ENCODE results near the gene GAA. TPM values are rescaled to one million over a fixed set of nuclear protein-coding genes. Genes with fewer than 3 reads are reported as not detected.
"Not testable (repeated sequence)": the region's sequence is repeated elsewhere in the genome, so short reads cannot be mapped to it uniquely, and the experiment has no call there.

Gene GAA
- polyA plus RNA-seq, 1 experiment: 5.7 TPM

DNA sequence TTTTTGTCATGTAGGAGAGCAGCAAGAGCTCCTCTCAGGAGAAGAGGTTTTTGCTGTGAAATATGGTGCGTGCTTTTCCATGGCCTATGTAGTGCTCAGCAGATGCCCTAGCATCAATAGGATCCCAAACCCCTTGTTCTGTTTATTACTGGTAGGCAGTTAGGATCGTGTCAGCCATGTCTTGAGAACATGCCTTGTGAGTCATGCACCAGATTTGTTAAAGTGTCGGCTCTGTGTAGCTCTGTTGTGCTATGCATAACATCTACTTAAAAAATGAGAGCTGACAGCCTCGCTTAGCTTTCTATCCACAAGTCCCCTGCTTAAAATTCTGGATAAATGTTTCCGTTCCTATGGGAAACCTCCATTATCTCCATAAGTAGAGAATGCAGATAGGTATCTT lies 50.0 kb downstream of the GAA start:
- H3K4me3 ChIP-seq (ENCODE audit: low read depth, low read length): no peak overlapping the region
- POLR2A ChIA-PET: no interaction called here
- TF ChIP-seq, protein P1, sequence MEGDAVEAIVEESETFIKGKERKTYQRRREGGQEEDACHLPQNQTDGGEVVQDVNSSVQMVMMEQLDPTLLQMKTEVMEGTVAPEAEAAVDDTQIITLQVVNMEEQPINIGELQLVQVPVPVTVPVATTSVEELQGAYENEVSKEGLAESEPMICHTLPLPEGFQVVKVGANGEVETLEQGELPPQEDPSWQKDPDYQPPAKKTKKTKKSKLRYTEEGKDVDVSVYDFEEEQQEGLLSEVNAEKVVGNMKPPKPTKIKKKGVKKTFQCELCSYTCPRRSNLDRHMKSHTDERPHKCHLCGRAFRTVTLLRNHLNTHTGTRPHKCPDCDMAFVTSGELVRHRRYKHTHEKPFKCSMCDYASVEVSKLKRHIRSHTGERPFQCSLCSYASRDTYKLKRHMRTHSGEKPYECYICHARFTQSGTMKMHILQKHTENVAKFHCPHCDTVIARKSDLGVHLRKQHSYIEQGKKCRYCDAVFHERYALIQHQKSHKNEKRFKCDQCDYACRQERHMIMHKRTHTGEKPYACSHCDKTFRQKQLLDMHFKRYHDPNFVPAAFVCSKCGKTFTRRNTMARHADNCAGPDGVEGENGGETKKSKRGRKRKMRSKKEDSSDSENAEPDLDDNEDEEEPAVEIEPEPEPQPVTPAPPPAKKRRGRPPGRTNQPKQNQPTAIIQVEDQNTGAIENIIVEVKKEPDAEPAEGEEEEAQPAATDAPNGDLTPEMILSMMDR (IDR thresholded peaks at IDR 0.05; ENCODE audit: insufficient read depth, low read depth, low read length): no peak
- H3K27me3 ChIP-seq (ENCODE audit: control insufficient read depth, insufficient read depth, low read length): no peaks in the 10 kb centered on the region
- CTCF ChIA-PET: no interaction called here
- DNase-seq (ENCODE audit: low read depth): peak; percentile 53
- no peaks in the 10 kb centered on the region for H3K36me3 ChIP-seq (ENCODE audit: control insufficient read depth, insufficient read depth, low read length)

DNA sequence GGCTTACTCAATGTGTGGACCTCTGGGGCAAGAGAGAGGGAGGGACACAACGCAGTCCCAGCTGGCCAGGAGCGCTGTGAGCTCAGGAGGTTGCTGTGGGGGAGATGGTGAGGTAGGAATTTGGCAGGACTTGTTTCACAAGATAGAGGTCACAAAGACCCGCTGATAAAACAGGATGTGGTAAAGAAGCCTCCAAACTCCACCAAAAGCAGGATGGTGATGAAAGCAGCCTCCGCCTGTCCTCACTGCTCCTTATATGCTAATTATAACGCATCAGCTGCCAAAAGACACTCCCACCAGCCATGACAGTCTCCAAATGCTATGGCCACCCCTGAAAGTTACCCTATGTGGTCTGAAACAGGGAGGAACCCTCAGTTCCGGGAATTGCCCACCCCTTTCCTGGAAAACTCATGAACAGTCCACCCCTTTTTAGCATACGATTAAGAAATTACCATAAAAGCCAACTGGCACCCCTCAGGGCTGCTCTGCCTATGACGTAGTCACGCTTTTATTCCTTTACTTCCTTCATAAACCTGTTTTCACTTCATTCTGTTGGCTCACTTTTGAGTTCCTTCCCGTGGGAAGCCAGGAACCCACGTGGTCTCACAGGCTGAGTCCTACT lies 50.8 kb downstream of the GAA start:
- H3K4me3 ChIP-seq (ENCODE audit: low read depth, low read length): no peak overlapping the region
- H3K36me3 ChIP-seq (ENCODE audit: control insufficient read depth, insufficient read depth, low read length): no peaks in the 10 kb centered on the region
- H3K27me3 ChIP-seq (ENCODE audit: control insufficient read depth, insufficient read depth, low read length): no peaks in the 10 kb centered on the region
- CTCF ChIA-PET: no interaction called here
- TF ChIP-seq, protein P1 (IDR thresholded peaks at IDR 0.05; ENCODE audit: insufficient read depth, low read depth, low read length): no peak
- POLR2A ChIA-PET: no interaction called here
- peak; percentile 75 for DNase-seq (ENCODE audit: low read depth)

DNA sequence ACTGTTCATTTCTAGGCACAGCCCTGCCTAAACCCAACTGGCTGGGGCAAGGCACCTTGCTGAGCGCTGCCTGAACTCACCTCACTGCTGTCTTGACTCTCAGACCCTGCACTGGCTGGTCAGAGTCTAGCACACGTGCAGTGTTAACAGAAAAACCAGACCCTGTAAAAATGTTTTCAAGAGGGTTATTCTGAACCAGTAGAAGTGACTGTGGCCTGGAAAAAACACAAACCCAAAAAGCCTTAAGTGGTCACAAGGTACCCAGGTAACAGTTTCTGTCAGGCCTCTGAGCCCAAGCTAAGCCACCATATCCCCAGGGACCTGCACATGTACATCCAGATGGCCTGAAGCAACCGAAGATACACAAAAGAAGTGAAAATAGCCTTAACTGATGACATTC lies 51.6 kb downstream of the GAA start:
- H3K27me3 ChIP-seq (ENCODE audit: control insufficient read depth, insufficient read depth, low read length): no peaks in the 10 kb centered on the region
- TF ChIP-seq, protein P1 (IDR thresholded peaks at IDR 0.05; ENCODE audit: insufficient read depth, low read depth, low read length): no peak
- no peak overlapping the region for H3K4me3 ChIP-seq (ENCODE audit: low read depth, low read length)
- ChIA-PET POLR2A (no interaction called here), CTCF (no interaction called here)
- DNase-seq (ENCODE audit: low read depth): no peak
- no peaks in the 10 kb centered on the region for H3K36me3 ChIP-seq (ENCODE audit: control insufficient read depth, insufficient read depth, low read length)

DNA sequence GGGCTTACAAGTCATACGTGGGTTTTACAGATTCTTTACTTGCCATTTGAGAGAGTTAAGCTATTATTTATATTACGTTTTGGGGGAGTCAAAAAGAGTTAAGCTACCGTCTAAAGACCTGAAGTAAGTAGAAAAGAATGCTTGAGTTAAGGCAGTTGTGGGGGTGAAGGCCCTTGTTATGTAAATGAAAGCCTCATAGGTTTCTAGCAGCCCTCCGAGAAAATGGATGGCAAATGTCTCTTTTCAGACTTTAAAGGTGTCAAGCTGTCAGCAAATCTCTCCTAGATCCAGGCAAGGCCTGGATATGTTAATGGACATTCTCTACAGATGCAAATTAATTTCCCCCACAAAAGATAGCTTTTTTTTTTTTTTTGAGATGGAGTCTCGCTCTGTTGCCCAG lies 52.8 kb downstream of the GAA start:
- H3K4me3 ChIP-seq (ENCODE audit: low read depth, low read length): no peak overlapping the region
- TF ChIP-seq, protein P1 (IDR thresholded peaks at IDR 0.05; ENCODE audit: insufficient read depth, low read depth, low read length): no peak
- H3K27me3 ChIP-seq (ENCODE audit: control insufficient read depth, insufficient read depth, low read length): no peaks in the 10 kb centered on the region
- no peak for DNase-seq (ENCODE audit: low read depth)
- POLR2A ChIA-PET: no interaction called here
- CTCF ChIA-PET: interaction anchor here (1.6 kb wide), 1 partner anchor 54 kb away, joined by 3 read pairs; no protein-coding TSS in a partner anchor
- H3K36me3 ChIP-seq (ENCODE audit: control insufficient read depth, insufficient read depth, low read length): no peaks in the 10 kb centered on the region

DNA sequence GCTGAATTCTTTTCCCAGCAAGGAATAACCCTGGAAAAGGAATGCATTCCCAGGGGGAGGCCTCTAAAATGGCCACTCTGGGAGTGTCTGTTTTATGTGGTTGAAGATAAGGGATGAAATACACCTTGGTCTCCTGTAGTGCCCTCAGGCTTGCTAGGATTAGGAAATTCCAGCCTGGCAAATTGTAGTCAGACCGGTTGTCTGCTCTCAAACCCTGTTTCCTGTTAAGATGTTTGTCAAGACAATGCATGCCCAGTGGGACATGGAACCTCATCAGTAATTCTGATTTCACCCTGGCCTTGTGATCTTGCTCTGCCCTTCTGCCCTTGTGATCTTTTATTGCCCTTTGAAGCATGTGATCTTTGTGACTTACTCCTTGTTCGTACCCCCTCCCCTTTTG lies 54.2 kb downstream of the GAA start:
- H3K4me3 ChIP-seq (ENCODE audit: low read depth, low read length); POLR2A ChIA-PET; H3K27me3 ChIP-seq (ENCODE audit: control insufficient read depth, insufficient read depth, low read length); H3K36me3 ChIP-seq (ENCODE audit: control insufficient read depth, insufficient read depth, low read length); DNase-seq (ENCODE audit: low read depth): not testable (repeated sequence)
- CTCF ChIA-PET: interaction anchor here (1.3 kb wide), 1 partner anchor 54 kb away, joined by 3 read pairs; the partner anchor contains the start of gene GAA

DNA sequence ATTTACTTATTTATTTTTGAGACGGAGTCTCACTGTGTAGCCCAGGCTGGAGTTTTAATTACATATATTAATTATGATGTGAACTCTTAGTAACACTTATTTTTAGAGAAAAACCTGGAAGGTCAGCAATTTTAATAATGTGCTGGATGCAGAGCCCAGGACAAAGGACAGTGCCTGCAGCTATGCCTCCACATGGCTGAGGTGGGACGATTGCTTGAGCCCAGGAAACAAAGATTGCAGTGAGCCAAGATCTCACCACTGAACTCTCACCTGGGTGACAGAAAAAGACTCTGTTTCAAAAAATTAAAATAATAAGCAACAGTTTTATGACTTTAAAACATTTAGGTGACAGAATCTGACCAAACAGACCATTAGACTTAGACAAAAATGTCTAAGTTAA lies 57.5 kb downstream of the GAA start:
- ChIA-PET POLR2A (no interaction called here), CTCF (no interaction called here)
- TF ChIP-seq, protein P1 (IDR thresholded peaks at IDR 0.05; ENCODE audit: insufficient read depth, low read depth, low read length): no peak
- no peak overlapping the region for H3K4me3 ChIP-seq (ENCODE audit: low read depth, low read length)
- H3K36me3 ChIP-seq (ENCODE audit: control insufficient read depth, insufficient read depth, low read length): no peaks in the 10 kb centered on the region
- no peak for DNase-seq (ENCODE audit: low read depth)
- peaks cover 4% of the 10 kb centered on the region for H3K27me3 ChIP-seq (ENCODE audit: control insufficient read depth, insufficient read depth, low read length)
